Measurements from ENCODE around the gene FAM89A. TPM values are rescaled to one million over a fixed set of nuclear protein-coding genes. Genes with fewer than 3 reads are reported as not detected.

FAM89A gene
- total RNA-seq, 2 donors from 2014 or later, result 17.1 to 17.4 TPM

DNA sequence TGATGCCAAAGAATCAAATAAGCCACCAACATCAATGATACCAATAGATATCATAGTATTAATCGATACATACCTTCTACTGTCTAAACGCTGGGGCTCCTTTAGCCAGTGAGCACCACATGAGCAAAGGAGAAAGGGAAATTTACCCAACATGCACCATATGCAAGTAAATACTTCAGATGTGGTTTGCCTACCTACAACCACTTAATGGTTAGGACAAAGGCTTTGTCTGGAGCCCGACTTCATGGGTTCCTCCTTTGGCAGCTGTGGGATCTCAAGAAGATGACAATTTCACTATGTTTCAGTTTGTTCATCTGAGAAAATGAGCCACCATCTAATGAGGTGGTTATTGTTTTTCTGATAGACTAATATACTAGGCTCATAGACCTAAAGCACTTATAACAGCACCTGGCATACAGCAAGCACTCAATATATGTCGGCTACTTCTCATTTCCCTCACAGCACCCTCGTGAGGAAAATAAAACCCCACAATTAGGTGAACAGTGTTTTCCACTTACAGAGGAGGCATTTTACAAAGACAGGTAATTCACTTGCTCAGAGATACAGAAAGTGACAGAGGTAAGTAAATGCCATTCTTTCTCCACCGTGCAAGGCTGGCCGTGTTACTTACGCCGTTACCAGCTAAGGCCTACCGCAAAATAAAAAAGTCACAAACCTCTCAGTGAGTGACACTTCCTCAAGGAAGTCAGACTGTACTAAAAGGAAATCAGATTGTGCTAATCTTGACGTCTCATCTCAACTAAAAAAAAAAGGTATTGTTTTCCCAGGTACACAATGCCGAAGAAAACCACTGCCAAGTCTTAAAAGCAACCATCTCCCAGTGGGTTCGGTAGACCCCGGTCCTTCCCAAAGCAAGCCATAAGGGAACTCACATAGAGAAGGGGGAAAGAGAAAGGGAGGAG lies 63.0 kb downstream of the FAM89A start:
- no peaks in the 10 kb centered on the region for H3K9me3 Mint-ChIP-seq
- no peaks in the 10 kb centered on the region for H3K27me3 Mint-ChIP-seq (ENCODE audit: low read depth)
- DNase-seq, result peak; percentile 19 to 22
- peaks cover 50% of the 10 kb centered on the region for H3K4me1 Mint-ChIP-seq (ENCODE audit: low read depth)
- peak overlapping the region; percentile 97 to 98 for H3K4me3 Mint-ChIP-seq
- ATAC-seq (replicated peaks in 1 of 2), result no peak
- peak overlapping the region; percentile 96 for H3K27ac Mint-ChIP-seq
- peaks cover 2 to 10% of the 10 kb centered on the region in 2 donors for H3K36me3 Mint-ChIP-seq (ENCODE audit: insufficient read depth in 2 of 2)

DNA sequence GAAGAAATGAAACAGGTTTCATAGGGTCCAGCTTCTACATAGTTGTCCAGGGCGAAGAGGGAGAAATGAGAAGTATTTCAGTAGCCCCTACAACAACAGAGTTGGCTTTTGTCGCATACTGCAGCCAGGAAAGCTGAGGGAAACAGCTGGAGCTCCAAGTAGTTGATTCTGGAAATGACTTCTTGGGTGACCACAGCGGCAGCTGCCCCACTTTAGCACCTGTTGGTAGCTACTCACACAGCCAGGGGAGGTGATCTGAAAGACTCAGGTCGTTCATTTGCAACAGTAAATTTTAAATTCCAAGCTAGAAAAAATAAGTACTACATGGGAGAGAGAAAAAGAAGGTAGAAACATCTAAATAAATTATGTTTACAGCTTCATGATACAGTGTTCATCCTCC lies 63.7 kb downstream of the FAM89A start:
- H3K9me3 Mint-ChIP-seq, result no peaks in the 10 kb centered on the region
- H3K27me3 Mint-ChIP-seq (ENCODE audit: low read depth), result no peaks in the 10 kb centered on the region
- H3K4me1 Mint-ChIP-seq (ENCODE audit: low read depth), result peaks cover 58% of the 10 kb centered on the region
- peak overlapping the region; percentile 97 to 98 for H3K4me3 Mint-ChIP-seq
- peaks cover 2 to 10% of the 10 kb centered on the region in 2 donors for H3K36me3 Mint-ChIP-seq (ENCODE audit: insufficient read depth in 2 of 2)
- DNase-seq (no peak), ATAC-seq (replicated peaks in 1 of 2) (no peak)
- H3K27ac Mint-ChIP-seq, result peak overlapping the region; percentile 26

DNA sequence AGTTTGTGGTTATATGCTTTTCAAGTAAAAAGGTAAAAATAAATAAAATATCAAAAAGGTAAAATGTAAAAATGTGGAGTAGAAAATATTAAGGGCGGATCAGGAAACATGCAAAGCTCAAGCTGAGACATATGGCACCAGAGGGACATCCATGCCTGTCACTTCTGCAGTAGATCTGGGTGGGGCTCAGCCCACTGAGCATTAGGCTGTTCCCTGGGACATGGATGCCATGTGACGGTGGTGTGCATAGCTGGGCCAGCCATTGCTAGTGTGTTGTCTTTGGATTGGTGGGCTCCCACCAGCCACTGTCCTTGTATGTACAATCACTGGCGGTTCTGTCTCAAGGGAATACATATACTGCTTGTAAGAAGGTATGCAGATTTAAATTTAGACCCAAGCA lies 64.4 kb downstream of the FAM89A start:
- no peaks in the 10 kb centered on the region for H3K27me3 Mint-ChIP-seq (ENCODE audit: low read depth)
- H3K27ac Mint-ChIP-seq, result no peak overlapping the region
- no peak overlapping the region for H3K4me3 Mint-ChIP-seq
- ATAC-seq (replicated peaks in 1 of 2) (no peak), DNase-seq (no peak)
- no peaks in the 10 kb centered on the region for H3K9me3 Mint-ChIP-seq
- H3K36me3 Mint-ChIP-seq (ENCODE audit: insufficient read depth in 2 of 2), result peaks cover 2 to 10% of the 10 kb centered on the region in 2 donors
- peaks cover 59% of the 10 kb centered on the region for H3K4me1 Mint-ChIP-seq (ENCODE audit: low read depth)

DNA sequence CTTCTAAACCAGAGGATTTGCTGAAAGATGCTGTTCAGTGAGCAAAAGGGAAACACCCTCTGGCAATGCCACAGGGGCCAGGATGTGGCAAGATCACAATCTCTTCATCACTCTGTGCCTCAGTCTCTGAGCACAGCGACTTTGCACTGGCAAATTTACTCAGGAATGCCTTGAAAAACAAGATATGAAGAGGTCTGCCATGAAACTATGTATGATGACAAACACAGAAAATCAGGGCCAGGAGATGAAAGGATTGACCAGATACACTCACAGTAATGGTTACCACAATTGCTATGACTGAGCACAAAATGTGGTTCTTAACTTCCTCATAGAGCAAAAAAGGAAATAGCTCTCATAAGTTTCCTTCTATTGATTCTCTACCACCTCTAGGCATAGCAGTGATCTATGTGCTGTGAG lies 67.2 kb downstream of the FAM89A start:
- no peaks in the 10 kb centered on the region for H3K27me3 Mint-ChIP-seq (ENCODE audit: low read depth)
- peak; percentile 66 to 74 for DNase-seq
- peak overlapping the region; percentile 52 to 65 for H3K4me3 Mint-ChIP-seq
- H3K36me3 Mint-ChIP-seq (ENCODE audit: insufficient read depth in 2 of 2), result peaks cover 2 to 7% of the 10 kb centered on the region in 2 donors
- H3K4me1 Mint-ChIP-seq (ENCODE audit: low read depth), result peaks cover 58% of the 10 kb centered on the region
- H3K9me3 Mint-ChIP-seq, result no peaks in the 10 kb centered on the region
- peak; percentile 91 to 92 for ATAC-seq (replicated peaks in 1 of 2)
- peak overlapping the region; percentile 79 for H3K27ac Mint-ChIP-seq

DNA sequence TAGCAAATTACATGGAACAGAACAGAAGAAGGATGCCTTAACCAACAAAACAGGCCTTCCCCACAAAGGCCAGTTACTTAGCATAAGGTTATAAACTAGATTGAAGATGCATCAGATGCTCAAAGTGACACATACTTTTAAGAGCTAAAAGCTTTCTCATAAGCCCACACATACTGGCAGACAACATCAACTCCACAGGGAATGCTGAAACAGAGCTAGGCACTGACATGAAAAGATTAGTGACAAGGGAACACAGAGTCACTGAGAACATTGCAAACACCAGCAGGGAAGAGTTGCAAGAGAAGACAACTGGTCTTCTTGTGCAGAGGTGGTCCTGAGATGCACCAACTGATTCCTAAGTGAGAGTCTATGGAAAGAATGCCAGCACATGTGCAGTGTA lies 68.3 kb downstream of the FAM89A start:
- Mint-ChIP-seq H3K4me1 (ENCODE audit: low read depth) (peaks cover 47% of the 10 kb centered on the region), H3K36me3 (ENCODE audit: insufficient read depth in 2 of 2) (peaks cover 0 to 4% of the 10 kb centered on the region in 2 donors), H3K27ac (no peak overlapping the region), H3K4me3 (no peak overlapping the region), H3K9me3 (no peaks in the 10 kb centered on the region), H3K27me3 (ENCODE audit: low read depth) (no peaks in the 10 kb centered on the region)
- ATAC-seq (replicated peaks in 1 of 2) (no peak), DNase-seq (no peak)

GRCh38 chr1:230970432-230970831 lies 69.6 kb downstream of the FAM89A start:
- ATAC-seq (replicated peaks in 1 of 2) (no peak), DNase-seq (no peak)
- peaks cover 36% of the 10 kb centered on the region for H3K4me1 Mint-ChIP-seq (ENCODE audit: low read depth)
- H3K27me3 Mint-ChIP-seq (ENCODE audit: low read depth), result no peaks in the 10 kb centered on the region
- no peak overlapping the region for H3K27ac Mint-ChIP-seq
- H3K4me3 Mint-ChIP-seq, result no peak overlapping the region
- H3K9me3 Mint-ChIP-seq, result no peaks in the 10 kb centered on the region
- no peaks in the 10 kb centered on the region for H3K36me3 Mint-ChIP-seq (ENCODE audit: insufficient read depth in 2 of 2)

Other genes with a start within 250 kb of the FAM89A start
- gene C1orf198, start 171.7 kb downstream of the FAM89A start, total RNA-seq, result 1 to 10 TPM; 5.4 to 7.6 TPM
- 10 to 100 TPM; 18.6 to 18.8 TPM for gene TTC13, start 61.4 kb downstream of the FAM89A start, total RNA-seq
- gene ARV1, start 61.2 kb downstream of the FAM89A start, total RNA-seq, result 10 to 100 TPM; 16.0 to 23.7 TPM
- gene TRIM67, start 121.8 kb upstream of the FAM89A start, total RNA-seq, result under 1 TPM in 1 of 2 donors, not detected in 1; 0.12 TPM
- 10 to 100 TPM; 55.0 to 60.1 TPM for gene GNPAT, start 201.0 kb upstream of the FAM89A start, total RNA-seq